GM18499 (cell line): Measurements from ENCODE around the gene MYLK2.
"Not testable (repeated sequence)": the region's sequence is repeated elsewhere in the genome, so short reads cannot be mapped to it uniquely, and the experiment has no call there.

ENCODE experiments used
- ATAC-seq: cut with Tn5 transposase; IDR thresholded peaks from one replicate; pipeline ENCODE4 v1.9.1; 2021; ENCODE audit warnings: moderate number of reproducible peaks; ENCODE audit not compliant: insufficient read depth, unreplicated experiment

The MYLK2 gene

GRCh38 chr20:31814142-31814541 lies 5.0 kb upstream of the MYLK2 start:
- ATAC-seq: not testable (repeated sequence)

GRCh38 chr20:31815408-31816188 lies 3.6 kb upstream of the MYLK2 start:
- ATAC-seq: no peak

- ATAC-seq: no peak
Measured at GRCh38 chr20:31816221-31816620, 2.9 kb upstream of the MYLK2 start.

- ATAC-seq: no peak
Measured at GRCh38 chr20:31817461-31817860, 1.7 kb upstream of the MYLK2 start.

- ATAC-seq: no peak
Measured at GRCh38 chr20:31818376-31818908, 714 bp upstream of the MYLK2 start.

- no peak for ATAC-seq
Measured at GRCh38 chr20:31820228-31820627, 1.1 kb downstream of the MYLK2 start.

GRCh38 chr20:31821427-31821826 lies 2.3 kb downstream of the MYLK2 start:
- ATAC-seq: no peak

- no peak for ATAC-seq
Measured at GRCh38 chr20:31822421-31823330, 3.5 kb downstream of the MYLK2 start.

- ATAC-seq: no peak
Measured at GRCh38 chr20:31823360-31824124, 4.4 kb downstream of the MYLK2 start.

GRCh38 chr20:31824125-31824485 lies 4.9 kb downstream of the MYLK2 start:
- ATAC-seq: no peak

GRCh38 chr20:31824554-31825313 lies 5.6 kb downstream of the MYLK2 start:
- no peak for ATAC-seq

- no peak for ATAC-seq
Measured at GRCh38 chr20:31826074-31826473, 6.9 kb downstream of the MYLK2 start.

GRCh38 chr20:31827059-31827458 lies 7.9 kb downstream of the MYLK2 start:
- no peak for ATAC-seq

GRCh38 chr20:31828016-31828415 lies 8.9 kb downstream of the MYLK2 start:
- not testable (repeated sequence) for ATAC-seq

GRCh38 chr20:31829731-31830130 lies 10.6 kb downstream of the MYLK2 start:
- ATAC-seq: no peak

- no peak for ATAC-seq
Measured at GRCh38 chr20:31830406-31830981, 11.3 kb downstream of the MYLK2 start.

GRCh38 chr20:31831211-31831610 lies 12.1 kb downstream of the MYLK2 start:
- ATAC-seq: no peak

- no peak for ATAC-seq
Measured at GRCh38 chr20:31831771-31832306, 12.7 kb downstream of the MYLK2 start.
